Panc1 (cell line): ENCODE results near the gene NOL7. TPM values are rescaled to one million over a fixed set of nuclear protein-coding genes. Genes with fewer than 3 reads are reported as not detected.

Experiments used
- ATAC-seq: fragments of 200-7000 bp; cut with Tn5 transposase; 2 replicates; pipeline ENCODE4 v1.9.1; 2020; ENCODE audit warnings: mild to moderate bottlenecking, moderate library complexity
- BruUV-seq: library from RNA; stranded (reverse); fragments of 400-500 nt; replicated peaks from 2 replicates; lab custom pipeline; 2021; lab: Mats Ljungman, UMichigan
- CTCF ChIA-PET: fragments of 300-600 bp; sonication (Branson Sonifier 250); formaldehyde crosslinking; loops from one replicate; lab custom pipeline; 2022; ENCODE audit warnings: antibody characterized with exemption; lab: Charles Lee
- POLR2A ChIA-PET: fragments of 300-600 bp; sonication (Branson Sonifier 250); formaldehyde crosslinking; loops from one replicate; lab custom pipeline; 2022; ENCODE audit warnings: antibody characterized with exemption; lab: Charles Lee
- DNase-seq: peaks from one replicate; pipeline ENCODE4 v3.0.0-alpha.2; 2010; ENCODE audit warnings: low read depth, low spot score
- H3K27ac ChIP-seq: 2 replicates; pipeline ENCODE4 v1.5.1; 2011; ENCODE audit warnings: mild to moderate bottlenecking, low read length, inconsistent platforms
- H3K27me3 ChIP-seq: fragments of 200-500 bp; sonication (Bioruptor generic); 2 replicates; pipeline ENCODE4 v1.6.0; 2014; ENCODE audit warnings: low read length, inconsistent platforms; ENCODE audit not compliant: control insufficient read depth, insufficient read depth
- H3K36me3 ChIP-seq: fragments of 200-500 bp; sonication (Bioruptor generic); 2 replicates; pipeline ENCODE4 v1.5.1; 2014; ENCODE audit warnings: inconsistent platforms, mild to moderate bottlenecking, low read length, moderate library complexity; ENCODE audit not compliant: control insufficient read depth, insufficient read depth
- H3K4me1 ChIP-seq: 2 replicates; pipeline ENCODE4 v1.5.1; 2011; ENCODE audit warnings: inconsistent platforms, mild to moderate bottlenecking, low read length, moderate library complexity; ENCODE audit not compliant: control insufficient read depth, insufficient read depth
- H3K4me3 ChIP-seq, 2 experiments: 2 replicates each; pipeline ENCODE4 v1.5.1; 2011 to 2012; ENCODE audit warnings: low read depth in 2 of 2, low read length in 2 of 2, mild to moderate bottlenecking in 2 of 2, inconsistent platforms in 1 of 2, moderate library complexity in 1 of 2
- H3K9me3 ChIP-seq: fragments of 200-500 bp; sonication (Bioruptor generic); 2 replicates; pipeline ENCODE4 v1.5.1; 2014; ENCODE audit warnings: low read depth, mild to moderate bottlenecking, inconsistent platforms, low read length, moderate library complexity; ENCODE audit not compliant: control insufficient read depth, insufficient read depth
- TCF7L2 ChIP-seq: IDR thresholded peaks from 2 replicates; pipeline ENCODE4 v1.6.1; 2011; ENCODE audit warnings: mild to moderate bottlenecking, low read depth, low read length, inconsistent platforms
- in situ Hi-C: cut with HindIII; loops from 2 replicates; pipeline ENCODE4 v1.10.0; 2016; ENCODE audit warnings: low sequenced_read_pairs, low pct_unique_long_range_greater_than_20kb
- intact Hi-C: fragments of 100-400 bp; cut with micrococcal nuclease; formaldehyde crosslinking; loops from one replicate; pipeline ENCODE4 v1.10.0; 2022; ENCODE audit not compliant: unreplicated experiment
- total RNA-seq: library from RNA; stranded (reverse); gene quantifications from one replicate; pipeline ENCODE4 v1.2.1, GENCODE V29; 2021; ENCODE audit not compliant: unreplicated experiment

The NOL7 gene
- total RNA-seq, 1 experiment from 2014 or later = 74.4 TPM

DNA sequence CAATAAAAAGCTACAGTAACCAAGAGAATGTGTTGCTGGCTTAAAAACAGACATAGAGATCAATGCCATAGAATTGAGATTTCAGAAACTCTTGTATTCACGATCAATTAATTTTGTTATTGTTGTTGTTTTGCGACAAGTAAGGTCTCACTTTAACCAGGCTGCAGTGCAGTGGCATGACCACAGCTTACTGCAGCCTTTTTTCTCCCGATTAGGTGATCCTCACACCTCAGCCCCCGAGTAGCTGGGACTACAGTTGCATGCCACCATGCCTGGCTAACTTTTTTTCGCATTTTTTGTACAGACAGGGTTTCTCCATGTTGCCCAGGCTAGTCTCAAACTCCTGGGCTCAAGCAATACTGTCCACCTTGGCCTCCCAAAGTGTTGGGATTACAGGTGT, 54.3 kb downstream of the NOL7 start:
- no peak overlapping the region for H3K27ac ChIP-seq
- in situ Hi-C loops = no loop called here
- CTCF ChIA-PET = no interaction called here
- POLR2A ChIA-PET = no interaction called here
- ATAC-seq (no peak), DNase-seq (no peak)
- no peaks in the 10 kb centered on the region for H3K27me3 ChIP-seq
- peaks cover 4% of the 10 kb centered on the region; the same call in 1 of the 2 replicates for H3K4me1 ChIP-seq
- H3K36me3 ChIP-seq = no peaks in the 10 kb centered on the region
- no peak for TF ChIP-seq TCF7L2
- H3K9me3 ChIP-seq = peaks cover 7% of the 10 kb centered on the region; the same call in 1 of the 2 replicates
- intact Hi-C loops = no loop called here
- BruUV-seq = no TSS peak
- no peak overlapping the region for H3K4me3 ChIP-seq

Other genes with a start within 250 kb of the NOL7 start
- 0.62 TPM for gene GFOD1, start 127.7 kb upstream of the NOL7 start, total RNA-seq
- 11.0 TPM for gene SIRT5, start 40.7 kb upstream of the NOL7 start, total RNA-seq
- 44.5 TPM for gene RANBP9, start 96.5 kb downstream of the NOL7 start, total RNA-seq
- gene MCUR1, start 199.2 kb downstream of the NOL7 start, total RNA-seq = 33.1 TPM